Retinal pigment epithelial cell (primary cell): Measurements from ENCODE around the gene RIN1.
"Not testable (repeated sequence)": the region's sequence is repeated elsewhere in the genome, so short reads cannot be mapped to it uniquely, and the experiment has no call there.

Source experiments
- DNase-seq: peaks from one replicate; pipeline ENCODE4 v3.0.0-alpha.2; 2010; ENCODE audit warnings: low read depth
- H3K4me3 ChIP-seq: 2 replicates; pipeline ENCODE4 v1.5.1; 2011; ENCODE audit warnings: mild to moderate bottlenecking, low read length, control low read depth, moderate library complexity
- CTCF ChIP-seq: conservative IDR thresholded peaks from 2 replicates; pipeline ENCODE4 v1.5.1; 2011; ENCODE audit warnings: low read depth, low read length, control low read depth, inconsistent platforms

RIN1 gene

GRCh38 chr11:66325263-66325671, 11.0 kb downstream of the RIN1 start:
- no peak overlapping the region for H3K4me3 ChIP-seq
- TF ChIP-seq CTCF = no peak
- DNase-seq = no peak

DNA sequence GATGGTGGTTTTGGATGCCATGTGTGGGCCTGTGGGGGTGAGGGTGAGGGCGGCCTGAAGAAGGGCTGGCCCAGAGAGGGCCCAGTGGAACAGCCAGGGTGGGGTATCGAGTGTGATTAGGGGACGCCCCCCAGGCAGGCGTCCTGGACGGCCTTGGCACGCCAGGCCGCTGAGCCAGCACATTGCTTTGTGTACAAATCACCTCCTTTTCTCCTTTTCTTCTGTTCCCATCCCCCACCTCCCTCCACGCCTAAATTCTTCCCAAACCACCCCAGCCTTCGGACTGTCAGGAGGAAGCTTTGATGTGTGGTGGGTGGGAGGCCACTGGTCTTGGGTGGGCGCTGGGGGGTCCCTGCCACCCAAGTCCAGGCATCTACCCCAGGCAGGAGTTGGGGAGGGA, 11.6 kb downstream of the RIN1 start:
- H3K4me3 ChIP-seq = no peak overlapping the region
- no peak for DNase-seq
- no peak for TF ChIP-seq CTCF

DNA sequence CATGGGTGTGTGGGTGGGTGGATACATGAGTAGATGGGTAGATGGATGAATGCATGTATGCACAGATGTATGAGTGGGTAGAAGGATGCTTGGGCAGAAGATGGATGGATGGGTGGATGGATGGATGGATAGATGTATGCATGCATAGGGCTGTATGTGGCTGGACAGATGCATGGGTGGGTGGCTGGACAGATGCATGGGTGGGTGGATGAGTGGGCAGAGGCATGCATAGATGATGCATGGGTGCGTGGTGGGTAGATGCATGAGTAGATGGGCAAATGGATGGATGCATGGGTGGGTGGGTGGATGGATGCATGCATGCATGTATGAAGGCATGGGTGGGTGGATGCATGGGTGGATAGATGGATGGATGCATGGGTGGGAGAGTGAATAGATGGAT, 12.6 kb downstream of the RIN1 start:
- H3K4me3 ChIP-seq = no peak overlapping the region
- DNase-seq = no peak
- TF ChIP-seq CTCF = no peak

GRCh38 chr11:66322732-66323427, 13.4 kb downstream of the RIN1 start:
- no peak overlapping the region for H3K4me3 ChIP-seq
- TF ChIP-seq CTCF = no peak
- no peak for DNase-seq

DNA sequence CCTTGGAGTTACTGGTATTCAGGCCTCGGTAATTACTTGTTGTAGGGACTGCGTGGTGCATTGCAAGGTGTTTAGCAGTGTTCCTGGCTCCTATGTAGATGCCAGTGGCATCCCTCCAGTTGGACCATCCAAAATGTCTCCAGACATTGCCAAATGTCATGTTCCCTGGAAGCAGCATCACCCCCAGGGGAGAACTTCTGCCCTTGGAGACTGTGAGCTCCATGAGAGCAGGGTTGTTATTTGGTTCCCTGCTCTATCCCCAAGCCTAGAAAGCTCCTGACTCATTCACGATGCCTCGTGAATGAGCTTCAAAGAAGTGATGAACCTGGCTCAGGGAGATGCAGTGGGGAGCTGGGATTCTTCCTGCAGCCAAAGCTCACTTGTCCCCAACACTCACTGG, 14.6 kb downstream of the RIN1 start:
- TF ChIP-seq CTCF = no peak
- DNase-seq = no peak
- H3K4me3 ChIP-seq = no peak overlapping the region

- DNase-seq, H3K4me3 ChIP-seq: not testable (repeated sequence)
These were observed 15.5 kb downstream of the RIN1 start for GRCh38 chr11:66320748-66321147.

GRCh38 chr11:66320289-66320688, 15.9 kb downstream of the RIN1 start:
- not testable (repeated sequence) for DNase-seq, H3K4me3 ChIP-seq

- no peak overlapping the region for H3K4me3 ChIP-seq
- no peak for TF ChIP-seq CTCF
- no peak for DNase-seq
These were observed 17.6 kb downstream of the RIN1 start for GRCh38 chr11:66318600-66318970.
